Endothelial cell of umbilical vein (primary cell): Measurements from ENCODE around the gene CD80. TPM values are rescaled to one million over a fixed set of nuclear protein-coding genes. Genes with fewer than 3 reads are reported as not detected.

Experiments
- BruUV-seq: library from RNA; stranded (reverse); fragments of 400-500 nt; replicated peaks from 2 replicates; lab custom pipeline; 2021; lab: Mats Ljungman, UMichigan
- CTCF ChIA-PET: fragments of 300-600, 350-600 bp; sonication (Branson Sonifier 250); formaldehyde crosslinking; loops from one replicate; lab custom pipeline; 2021; ENCODE audit warnings: antibody characterized with exemption, inconsistent platforms; lab: Charles Lee
- POLR2A ChIA-PET: fragments of 300-600, 350-600 bp; sonication (Branson Sonifier 250); formaldehyde crosslinking; loops from one replicate; lab custom pipeline; 2021; ENCODE audit warnings: antibody characterized with exemption, inconsistent platforms; lab: Charles Lee
- DNase-seq: peaks from one replicate; pipeline ENCODE4 v3.0.0-alpha.2; 2011; ENCODE audit warnings: low read depth, low spot score
- FAIRE-seq: peaks from 2 replicates; lab custom pipeline; 2011; peaks lifted over from hg19 to GRCh38; lab: Jason Lieb, UNC
- H2AFZ ChIP-seq: 2 replicates; pipeline ENCODE4 v1.6.0; 2012; ENCODE audit warnings: low read depth, low read length, control low read depth, inconsistent platforms
- H3K27ac ChIP-seq: 2 replicates; pipeline ENCODE4 v1.5.1; 2011; ENCODE audit warnings: low read depth, mild to moderate bottlenecking, control low read depth, low read length, moderate library complexity; ENCODE audit not compliant: insufficient read depth
- H3K27me3 ChIP-seq, 2 experiments: 2 replicates each; pipeline versions ENCODE4 v1.6.0 to v1.6.1; 2011; ENCODE audit warnings: low read length in 2 of 2, mixed read lengths in 1 of 2; ENCODE audit not compliant: control insufficient read depth in 2 of 2, insufficient read depth in 2 of 2
- H3K36me3 ChIP-seq, 2 experiments: 2 replicates in 1 of 2; 3 replicates in 1 of 2; pipeline ENCODE4 v1.5.1; 2011; ENCODE audit warnings: low read length in 2 of 2, mild to moderate bottlenecking in 1 of 2, moderate library complexity in 1 of 2; ENCODE audit not compliant: control insufficient read depth in 2 of 2, insufficient read depth in 2 of 2; ENCODE audit errors: extremely low read depth in 1 of 2
- H3K4me1 ChIP-seq: 3 replicates; pipeline ENCODE4 v1.5.1; 2011; ENCODE audit warnings: mild to moderate bottlenecking, low read length; ENCODE audit not compliant: control insufficient read depth, insufficient read depth; ENCODE audit errors: extremely low read depth
- H3K4me2 ChIP-seq: 2 replicates; pipeline ENCODE4 v1.6.1; 2011; ENCODE audit warnings: low read length, control low read depth, mixed read lengths; ENCODE audit not compliant: insufficient read depth
- H3K4me3 ChIP-seq, 3 experiments: fragments of 200-600 bp in 1 of 3; sonication (generic), shearing (Covaris generic) in 1 of 3; replicated peaks in 1 of 3; 2 replicates each; pipeline ENCODE4 v1.5.1; 2011 to 2016; ENCODE audit warnings: control low read depth in 3 of 3, low read length in 3 of 3, mild to moderate bottlenecking in 2 of 3, inconsistent platforms in 1 of 3, low read depth in 1 of 3, moderate library complexity in 1 of 3; ENCODE audit not compliant: insufficient read depth in 1 of 3
- H3K79me2 ChIP-seq: 2 replicates; pipeline ENCODE4 v1.6.0; 2012; ENCODE audit warnings: low read length, inconsistent platforms; ENCODE audit not compliant: control insufficient read depth, insufficient read depth
- H3K9ac ChIP-seq: replicated peaks from 2 replicates; pipeline ENCODE3; 2011; ENCODE audit warnings: low read length, control low read depth; ENCODE audit not compliant: insufficient read depth; ENCODE audit errors: extremely low read depth
- H3K9me1 ChIP-seq: replicated peaks from 3 replicates; pipeline ENCODE4 v1.6.0; 2011; ENCODE audit warnings: mild to moderate bottlenecking, low read length; ENCODE audit not compliant: control insufficient read depth, insufficient read depth; ENCODE audit errors: extremely low read depth
- H3K9me3 ChIP-seq: replicated peaks from 2 replicates; pipeline ENCODE4 v1.5.1; 2012; ENCODE audit warnings: low read length, inconsistent platforms; ENCODE audit not compliant: control insufficient read depth, insufficient read depth
- H4K20me1 ChIP-seq: replicated peaks from 2 replicates; pipeline ENCODE3; 2011; ENCODE audit warnings: mild to moderate bottlenecking, low read length; ENCODE audit not compliant: control insufficient read depth, insufficient read depth; ENCODE audit errors: extremely low read depth
- CTCF ChIP-seq, 2 donors: IDR thresholded peaks; 1 replicate in 1 of 2; 2 replicates in 1 of 2; pipeline ENCODE4 v1.5.1; 2011; ENCODE audit warnings: low read length in 2 of 2, mild to moderate bottlenecking in 2 of 2, moderate library complexity in 2 of 2, control low read depth in 1 of 2, inconsistent platforms in 1 of 2, low read depth in 1 of 2; ENCODE audit not compliant: insufficient read depth in 1 of 2; ENCODE audit errors: extremely low read depth in 1 of 2
- EZH2 ChIP-seq: IDR thresholded peaks from 2 replicates; pipeline ENCODE4 v1.6.1; 2012; ENCODE audit warnings: borderline replicate concordance, low read depth, mild to moderate bottlenecking, moderate library complexity, low read length, inconsistent platforms; ENCODE audit not compliant: severe bottlenecking
- FOS ChIP-seq: IDR thresholded peaks from 2 replicates; pipeline ENCODE4 v1.6.1; 2011; ENCODE audit warnings: mild to moderate bottlenecking, low read length, moderate library complexity, borderline replicate concordance; ENCODE audit not compliant: insufficient read depth
- GATA2 ChIP-seq: IDR thresholded peaks from 2 replicates; pipeline ENCODE4 v1.7.0; 2011; ENCODE audit warnings: low read depth, mild to moderate bottlenecking, moderate library complexity, mixed read lengths, low read length; ENCODE audit not compliant: insufficient read length, insufficient read depth
- JUN ChIP-seq: IDR thresholded peaks from 2 replicates; pipeline ENCODE4 v1.6.1; 2011; ENCODE audit warnings: borderline replicate concordance, low read depth; ENCODE audit not compliant: insufficient read length, insufficient read depth
- MAX ChIP-seq: IDR thresholded peaks from 2 replicates; pipeline ENCODE4 v1.6.1; 2011; ENCODE audit not compliant: insufficient read depth, insufficient read length
- MYC ChIP-seq: IDR thresholded peaks from one replicate; pipeline ENCODE4 v1.6.1; 2011; ENCODE audit warnings: mild to moderate bottlenecking, low read depth, low read length
- POLR2A ChIP-seq: IDR thresholded peaks from 2 replicates; pipeline ENCODE4 v1.6.1; 2012; ENCODE audit warnings: low read depth, mild to moderate bottlenecking, control low read depth, low read length
- POLR2AphosphoS5 ChIP-seq: IDR thresholded peaks from 2 replicates; pipeline ENCODE4 v1.6.1; 2012; ENCODE audit warnings: low read depth, mild to moderate bottlenecking, control low read depth, low read length, moderate library complexity; ENCODE audit not compliant: insufficient read depth
- dilution Hi-C: fragments of 300-500 bp; cut with MboI; formaldehyde crosslinking; loops from one replicate; pipeline ENCODE4 v1.15.0; 2019; ENCODE audit warnings: low sequenced_read_pairs; ENCODE audit not compliant: extremely low pct_ligation_motif_present
- intact Hi-C: fragments of 100-400 bp; cut with micrococcal nuclease; formaldehyde crosslinking; loops from one replicate; pipeline ENCODE4 v1.10.0; 2022
- polyA plus RNA-seq, 4 experiments: library from polyadenylated mRNA; depleted of rRNA in 3 of 4; stranded (reverse) in 3 of 4; unstranded in 1 of 4; fragments of >200 nt; gene quantifications; 2 replicates each; pipeline versions ENCODE4 v1.2.1 to v1.2.3, GENCODE V29; 2011 to 2012; ENCODE audit warnings: missing spikeins in 1 of 4
- total RNA-seq: library from RNA; stranded (reverse); gene quantifications from 2 replicates; pipeline ENCODE4 v1.2.3, GENCODE V29; 2021

CD80 gene
- total and polyA plus RNA-seq, 2 donors (not counting 3 experiments of a cell fraction or from before 2014, with no cell fraction given), result not detected

- no peak overlapping the region for H3K27ac ChIP-seq
- POLR2A ChIA-PET, result no interaction called here
- no peaks in the 10 kb centered on the region for H3K79me2 ChIP-seq
- H3K36me3 ChIP-seq, result no peaks in the 10 kb centered on the region
- H3K4me1 ChIP-seq, result no peaks in the 10 kb centered on the region
- no peak overlapping the region for H2AFZ ChIP-seq
- dilution Hi-C loops, result no loop called here
- H4K20me1 ChIP-seq, result no peaks in the 10 kb centered on the region
- FAIRE-seq (no peak), DNase-seq (no peak)
- no peak for TF ChIP-seq MAX
- TF ChIP-seq EZH2, result no peak
- TF ChIP-seq JUN, result no peak
- TF ChIP-seq GATA2, result no peak
- TF ChIP-seq POLR2A, result no peak
- TF ChIP-seq MYC, result no peak
- TF ChIP-seq POLR2AphosphoS5, result no peak
- no peak for TF ChIP-seq CTCF (IDR thresholded peaks at IDR 0.05; ENCODE audit: extremely low read depth in 1 of 2, insufficient read depth in 1 of 2, low read depth in 1 of 2, low read length in 2 of 2)
- no peak for TF ChIP-seq FOS
- H3K9me1 ChIP-seq, result no peaks in the 10 kb centered on the region
- no peak overlapping the region for H3K4me2 ChIP-seq
- no peak overlapping the region for H3K4me3 ChIP-seq
- H3K9me3 ChIP-seq, result no peaks in the 10 kb centered on the region
- BruUV-seq, result no TSS peak
- CTCF ChIA-PET, result interaction anchor here (0.8 kb wide), 1 partner anchor 14 kb away, joined by 3 read pairs; no protein-coding TSS in a partner anchor
- peaks cover 2 to 4% of the 10 kb centered on the region in 2 experiments for H3K27me3 ChIP-seq
- no peak overlapping the region for H3K9ac ChIP-seq
- intact Hi-C loops, result no loop called here
These were observed 17.9 kb downstream of the CD80 start for GRCh38 chr3:119541547-119541946.
